Hepatocyte (in vitro differentiated cells): ENCODE measurements around the gene PPIP5K2.

Experiments
- EZH2 ChIP-seq: fragments of 200-600 bp; sonication (generic); IDR thresholded peaks from 2 replicates; pipeline ENCODE4 v1.6.1; 2016; ENCODE audit warnings: antibody characterized with exemption, mild to moderate bottlenecking, borderline replicate concordance
- TF ChIP-seq, protein P1 (sequence below): fragments of 200-600 bp; sonication (generic); IDR thresholded peaks from 2 replicates; pipeline ENCODE4 v1.5.1; 2016; ENCODE audit warnings: antibody characterized with exemption, mild to moderate bottlenecking; ENCODE audit not compliant: poor library complexity

DNA sequence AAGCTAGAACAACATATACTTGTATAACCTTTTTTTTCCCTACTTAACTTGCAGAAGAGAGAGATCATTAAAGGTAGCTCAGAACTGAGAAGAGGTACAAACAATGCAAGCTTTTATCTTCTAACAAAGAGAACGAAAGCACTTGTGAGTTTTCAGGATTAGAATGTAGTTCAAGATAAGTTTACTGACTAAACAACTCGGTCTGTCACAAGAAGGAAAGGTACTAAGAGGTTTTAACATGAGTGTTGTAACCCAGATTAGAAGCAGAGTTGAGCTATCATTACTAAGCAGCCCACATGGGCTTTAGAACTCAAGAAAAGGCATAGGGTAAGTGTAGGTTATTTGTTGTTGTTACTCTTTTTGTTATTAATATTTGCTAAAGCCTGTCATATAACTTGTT lies 25.4 kb upstream of the PPIP5K2 start:
- TF ChIP-seq, protein P1, sequence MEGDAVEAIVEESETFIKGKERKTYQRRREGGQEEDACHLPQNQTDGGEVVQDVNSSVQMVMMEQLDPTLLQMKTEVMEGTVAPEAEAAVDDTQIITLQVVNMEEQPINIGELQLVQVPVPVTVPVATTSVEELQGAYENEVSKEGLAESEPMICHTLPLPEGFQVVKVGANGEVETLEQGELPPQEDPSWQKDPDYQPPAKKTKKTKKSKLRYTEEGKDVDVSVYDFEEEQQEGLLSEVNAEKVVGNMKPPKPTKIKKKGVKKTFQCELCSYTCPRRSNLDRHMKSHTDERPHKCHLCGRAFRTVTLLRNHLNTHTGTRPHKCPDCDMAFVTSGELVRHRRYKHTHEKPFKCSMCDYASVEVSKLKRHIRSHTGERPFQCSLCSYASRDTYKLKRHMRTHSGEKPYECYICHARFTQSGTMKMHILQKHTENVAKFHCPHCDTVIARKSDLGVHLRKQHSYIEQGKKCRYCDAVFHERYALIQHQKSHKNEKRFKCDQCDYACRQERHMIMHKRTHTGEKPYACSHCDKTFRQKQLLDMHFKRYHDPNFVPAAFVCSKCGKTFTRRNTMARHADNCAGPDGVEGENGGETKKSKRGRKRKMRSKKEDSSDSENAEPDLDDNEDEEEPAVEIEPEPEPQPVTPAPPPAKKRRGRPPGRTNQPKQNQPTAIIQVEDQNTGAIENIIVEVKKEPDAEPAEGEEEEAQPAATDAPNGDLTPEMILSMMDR, result no peak
- TF ChIP-seq EZH2, result no peak
